Peyer's patch (tissue), 4 donors: ENCODE data around the gene PRR19.

ENCODE experiments used
- POLR2A ChIP-seq, 2 donors: fragments of 450-650 bp; IDR thresholded peaks; one replicate each; pipeline ENCODE4 v1.5.1; 2017; ENCODE audit warnings: antibody characterized with exemption in 2 of 2, mild to moderate bottlenecking in 2 of 2, moderate library complexity in 2 of 2
- TF ChIP-seq, protein P1 (sequence below), 6 experiments: fragments of 450-650 bp in 4 of 6; fragments of 200-600 bp in 2 of 6; sonication (generic) in 1 of 6; IDR thresholded peaks; one replicate each; pipeline ENCODE4 v1.5.1; 2017 to 2019; ENCODE audit warnings: antibody characterized with exemption in 6 of 6, mild to moderate bottlenecking in 3 of 6, moderate library complexity in 1 of 6

DNA sequence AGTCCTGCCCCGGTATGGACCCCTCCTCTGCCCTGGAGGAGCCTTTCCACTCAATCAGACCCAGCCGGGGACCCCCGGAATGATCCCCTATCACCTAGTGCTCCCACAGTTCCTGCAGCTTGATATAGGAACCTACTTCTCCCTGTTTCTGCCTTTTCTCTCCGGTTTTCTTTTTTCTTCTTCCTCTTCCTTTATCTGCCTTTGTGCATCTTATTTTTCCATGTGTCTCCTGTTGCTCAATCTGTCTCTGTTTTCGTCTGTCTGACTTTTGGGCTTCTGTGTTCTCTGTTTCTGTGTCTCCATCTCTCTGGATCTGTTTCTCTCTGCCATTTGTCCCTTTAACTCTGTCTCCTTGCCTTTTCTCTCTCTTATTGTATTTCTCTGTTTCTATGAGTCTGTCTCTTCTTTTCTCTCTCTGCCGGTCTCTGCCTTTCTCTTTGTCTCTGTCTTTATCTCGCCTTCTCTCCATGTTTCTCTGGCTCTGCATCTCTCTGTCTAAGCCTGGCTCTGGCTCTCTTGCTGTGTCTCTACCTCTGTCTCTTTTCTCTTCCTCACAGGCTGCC, 33.5 kb downstream of the PRR19 start:
- TF ChIP-seq, protein P1, sequence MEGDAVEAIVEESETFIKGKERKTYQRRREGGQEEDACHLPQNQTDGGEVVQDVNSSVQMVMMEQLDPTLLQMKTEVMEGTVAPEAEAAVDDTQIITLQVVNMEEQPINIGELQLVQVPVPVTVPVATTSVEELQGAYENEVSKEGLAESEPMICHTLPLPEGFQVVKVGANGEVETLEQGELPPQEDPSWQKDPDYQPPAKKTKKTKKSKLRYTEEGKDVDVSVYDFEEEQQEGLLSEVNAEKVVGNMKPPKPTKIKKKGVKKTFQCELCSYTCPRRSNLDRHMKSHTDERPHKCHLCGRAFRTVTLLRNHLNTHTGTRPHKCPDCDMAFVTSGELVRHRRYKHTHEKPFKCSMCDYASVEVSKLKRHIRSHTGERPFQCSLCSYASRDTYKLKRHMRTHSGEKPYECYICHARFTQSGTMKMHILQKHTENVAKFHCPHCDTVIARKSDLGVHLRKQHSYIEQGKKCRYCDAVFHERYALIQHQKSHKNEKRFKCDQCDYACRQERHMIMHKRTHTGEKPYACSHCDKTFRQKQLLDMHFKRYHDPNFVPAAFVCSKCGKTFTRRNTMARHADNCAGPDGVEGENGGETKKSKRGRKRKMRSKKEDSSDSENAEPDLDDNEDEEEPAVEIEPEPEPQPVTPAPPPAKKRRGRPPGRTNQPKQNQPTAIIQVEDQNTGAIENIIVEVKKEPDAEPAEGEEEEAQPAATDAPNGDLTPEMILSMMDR (IDR thresholded peaks at IDR 0.05) = no peak
- TF ChIP-seq POLR2A (IDR thresholded peaks at IDR 0.05) = no peak
